ENCODE results near the gene VPS13C.

Gene VPS13C

GRCh38 chr15:61936528-61937195 is 123.6 kb downstream of the VPS13C start:
- H3K4me2 ChIP-seq, result no peak overlapping the region
- no peak for TF ChIP-seq CTCF (conservative IDR thresholded peaks at IDR 0.05; ENCODE audit: low read depth, low read length)
- H3K27me3 ChIP-seq (ENCODE audit: insufficient read depth, low read depth), result no peaks in the 10 kb centered on the region
- no peak overlapping the region for H3K27ac ChIP-seq
- H3K4me3 ChIP-seq (IDR thresholded peaks at IDR 0.05; ENCODE audit: insufficient read depth, low read depth, low read length), result no peak overlapping the region
- no peaks in the 10 kb centered on the region for H3K79me2 ChIP-seq (ENCODE audit: insufficient read depth, low read depth)
- H3K36me3 ChIP-seq (ENCODE audit: insufficient read depth), result no peaks in the 10 kb centered on the region
- no peaks in the 10 kb centered on the region for H4K20me1 ChIP-seq (ENCODE audit: insufficient read depth)
- no peak overlapping the region for H2AFZ ChIP-seq (ENCODE audit: low read depth)
- H3K4me1 ChIP-seq (ENCODE audit: low read depth, poor library complexity, severe bottlenecking), result no peaks in the 10 kb centered on the region
- H3K9ac ChIP-seq, result no peak overlapping the region

- Histone ChIP-seq H3K27me3 (ENCODE audit: insufficient read depth, low read depth) (no peaks in the 10 kb centered on the region), H3K36me3 (ENCODE audit: insufficient read depth) (no peaks in the 10 kb centered on the region), H3K79me2 (ENCODE audit: insufficient read depth, low read depth) (no peaks in the 10 kb centered on the region), H2AFZ (ENCODE audit: low read depth) (no peak overlapping the region), H3K4me1 (ENCODE audit: low read depth, poor library complexity, severe bottlenecking) (no peaks in the 10 kb centered on the region), H3K27ac (no peak overlapping the region), H3K4me3 (IDR thresholded peaks at IDR 0.05; ENCODE audit: insufficient read depth, low read depth, low read length) (no peak overlapping the region), H3K9ac (no peak overlapping the region), H3K4me2 (no peak overlapping the region), H4K20me1 (ENCODE audit: insufficient read depth) (no peaks in the 10 kb centered on the region)
- TF ChIP-seq CTCF (conservative IDR thresholded peaks at IDR 0.05; ENCODE audit: low read depth, low read length), result no peak
Observed at GRCh38 chr15:61935493-61935892, 124.8 kb downstream of the VPS13C start.

DNA sequence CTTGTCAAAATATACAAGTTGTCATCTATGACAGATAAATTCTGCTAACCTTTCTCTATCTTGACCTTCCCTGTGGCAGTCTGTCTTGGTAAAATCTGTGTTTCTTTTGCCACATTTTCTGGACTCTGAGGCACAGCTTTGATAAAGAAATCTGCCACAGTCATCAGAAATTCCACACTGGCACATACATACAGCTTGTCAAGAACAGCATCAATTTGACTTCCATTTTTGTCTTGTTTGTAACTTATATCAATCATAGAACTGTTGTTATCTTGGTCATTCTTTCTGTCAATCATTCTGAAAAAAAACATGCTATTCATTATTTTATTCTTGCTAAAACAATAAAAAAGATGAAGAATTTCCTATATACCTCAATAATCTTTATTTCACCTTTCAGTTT is 130.8 kb downstream of the VPS13C start:
- Histone ChIP-seq H3K27me3 (ENCODE audit: insufficient read depth, low read depth) (no peaks in the 10 kb centered on the region), H3K9ac (no peak overlapping the region), H3K4me2 (no peak overlapping the region), H4K20me1 (ENCODE audit: insufficient read depth) (no peaks in the 10 kb centered on the region), H2AFZ (ENCODE audit: low read depth) (no peak overlapping the region), H3K27ac (no peak overlapping the region), H3K36me3 (ENCODE audit: insufficient read depth) (no peaks in the 10 kb centered on the region), H3K79me2 (ENCODE audit: insufficient read depth, low read depth) (no peaks in the 10 kb centered on the region), H3K4me3 (IDR thresholded peaks at IDR 0.05; ENCODE audit: insufficient read depth, low read depth, low read length) (no peak overlapping the region), H3K4me1 (ENCODE audit: low read depth, poor library complexity, severe bottlenecking) (no peaks in the 10 kb centered on the region)
- TF ChIP-seq CTCF (conservative IDR thresholded peaks at IDR 0.05; ENCODE audit: low read depth, low read length), result no peak

GRCh38 chr15:61923173-61923572 is 137.1 kb downstream of the VPS13C start:
- Histone ChIP-seq H3K27ac (no peak overlapping the region), H3K36me3 (ENCODE audit: insufficient read depth) (no peaks in the 10 kb centered on the region), H3K4me2 (no peak overlapping the region), H3K79me2 (ENCODE audit: insufficient read depth, low read depth) (no peaks in the 10 kb centered on the region), H3K4me3 (IDR thresholded peaks at IDR 0.05; ENCODE audit: insufficient read depth, low read depth, low read length) (no peak overlapping the region), H3K27me3 (ENCODE audit: insufficient read depth, low read depth) (no peaks in the 10 kb centered on the region), H3K4me1 (ENCODE audit: low read depth, poor library complexity, severe bottlenecking) (no peaks in the 10 kb centered on the region), H3K9ac (no peak overlapping the region), H2AFZ (ENCODE audit: low read depth) (no peak overlapping the region), H4K20me1 (ENCODE audit: insufficient read depth) (no peaks in the 10 kb centered on the region)
- TF ChIP-seq CTCF (conservative IDR thresholded peaks at IDR 0.05; ENCODE audit: low read depth, low read length), result no peak

All from KMS-11 (cell line).